NCI-H82 treated with DMSO at 0.1 percent for 48 hours (cell line): ENCODE data around the gene PRDX3.
"Not testable (repeated sequence)": the region's sequence is repeated elsewhere in the genome, so short reads cannot be mapped to it uniquely, and the experiment has no call there.

Source experiments
- DNase-seq: peaks from one replicate; lab custom pipeline; 2025; ENCODE audit not compliant: unreplicated experiment; lab: John Stamatoyannopoulos, UW

The PRDX3 gene

DNA sequence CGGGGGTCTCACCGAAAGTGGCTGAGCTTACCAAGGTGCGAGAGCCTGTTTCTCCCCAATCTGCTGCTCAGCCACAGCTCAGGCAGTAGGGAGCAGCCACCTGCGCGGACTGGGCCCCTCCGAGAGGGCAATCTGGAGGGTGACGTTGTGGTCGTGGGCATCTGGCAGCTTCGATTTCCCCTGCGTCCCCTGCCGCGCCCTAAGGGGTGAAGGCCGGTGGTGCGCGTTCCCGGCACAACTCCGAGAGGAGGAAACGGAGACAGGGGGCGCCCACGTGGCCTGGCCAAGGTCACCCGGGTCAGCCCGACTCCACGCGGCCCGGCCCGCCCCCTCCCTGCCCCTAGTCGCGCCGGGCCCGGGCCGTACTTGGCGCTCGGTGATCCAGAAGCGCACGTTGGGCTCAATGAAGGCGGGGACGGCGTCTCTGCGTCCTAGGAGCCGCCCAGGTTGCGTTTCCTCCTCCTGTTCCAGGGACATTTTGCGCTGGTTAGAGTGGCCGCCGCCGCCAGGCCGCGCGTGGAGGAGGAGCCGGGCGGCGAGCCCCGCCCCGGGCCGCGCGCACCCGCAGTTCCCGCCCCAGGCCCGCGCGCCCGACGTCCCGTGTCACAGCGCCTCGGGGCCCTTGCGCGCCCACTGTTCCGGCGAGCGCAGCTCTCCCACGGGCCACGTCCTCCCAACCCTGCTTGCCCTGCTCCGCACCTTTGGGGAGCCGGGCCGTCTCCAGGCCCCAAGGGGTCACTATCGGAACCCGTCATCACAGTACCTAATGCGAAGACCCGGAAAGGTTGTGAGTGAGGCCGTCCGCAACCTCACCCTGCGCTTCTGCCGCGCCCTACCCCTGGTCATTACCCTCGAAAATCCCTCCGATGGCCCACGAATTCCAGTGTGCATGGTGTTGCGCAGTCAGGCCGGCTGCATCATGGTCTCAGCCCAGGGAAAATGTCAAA lies 13.2 kb downstream of the PRDX3 start, which contains the start of gene SFXN4:
Gene SFXN4, minus strand, starts transcription at position 544 of the 947 bp plus-strand sequence. Its CDS starts 67 bp downstream, at position 477.
- no peak for DNase-seq

- DNase-seq: no peak
Measured at GRCh38 chr10:119162452-119163092, 16.0 kb downstream of the PRDX3 start.

GRCh38 chr10:119161680-119162451 lies 16.7 kb downstream of the PRDX3 start:
- no peak for DNase-seq

DNA sequence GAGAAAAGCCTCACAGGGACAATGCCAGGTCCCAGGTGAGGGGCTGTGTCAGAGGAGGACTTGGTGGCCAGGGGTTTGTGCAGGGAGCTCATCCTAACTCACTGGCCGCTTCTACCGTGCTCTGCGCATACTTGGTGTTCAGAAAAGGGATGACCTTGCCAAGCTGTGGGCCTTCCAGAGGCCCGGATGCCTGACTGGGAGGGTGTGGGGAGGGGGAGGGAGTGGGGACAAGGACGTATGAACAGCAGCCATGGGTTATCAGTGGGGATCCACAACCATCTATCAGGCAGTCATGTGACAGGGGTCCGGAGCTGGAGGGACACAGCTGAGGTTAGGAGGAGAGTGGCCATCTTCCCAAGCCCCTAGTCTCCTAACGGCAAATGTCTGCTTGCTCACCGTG lies 19.3 kb downstream of the PRDX3 start:
- DNase-seq: no peak

DNA sequence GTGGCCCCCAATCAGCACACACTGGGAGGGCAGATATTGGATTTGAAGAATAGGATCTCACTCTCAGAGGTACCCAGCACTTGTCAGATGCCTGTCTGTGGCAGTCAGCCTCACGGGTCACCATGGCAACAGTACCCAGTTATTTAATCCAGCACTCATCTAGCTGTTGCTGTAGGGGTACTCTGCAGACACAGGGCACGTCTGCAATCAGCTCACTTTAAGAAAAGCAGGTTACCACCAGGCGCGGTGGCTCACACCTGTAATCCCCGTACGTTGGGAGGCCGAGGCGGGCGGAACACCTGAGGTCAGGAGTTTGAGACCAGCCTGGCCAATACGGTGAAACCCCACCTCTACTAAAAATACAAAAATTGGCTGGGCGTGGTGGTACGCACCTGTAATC lies 25.0 kb downstream of the PRDX3 start:
- DNase-seq: no peak

- DNase-seq: no peak
Measured at GRCh38 chr10:119153041-119153440, 25.6 kb downstream of the PRDX3 start.

DNA sequence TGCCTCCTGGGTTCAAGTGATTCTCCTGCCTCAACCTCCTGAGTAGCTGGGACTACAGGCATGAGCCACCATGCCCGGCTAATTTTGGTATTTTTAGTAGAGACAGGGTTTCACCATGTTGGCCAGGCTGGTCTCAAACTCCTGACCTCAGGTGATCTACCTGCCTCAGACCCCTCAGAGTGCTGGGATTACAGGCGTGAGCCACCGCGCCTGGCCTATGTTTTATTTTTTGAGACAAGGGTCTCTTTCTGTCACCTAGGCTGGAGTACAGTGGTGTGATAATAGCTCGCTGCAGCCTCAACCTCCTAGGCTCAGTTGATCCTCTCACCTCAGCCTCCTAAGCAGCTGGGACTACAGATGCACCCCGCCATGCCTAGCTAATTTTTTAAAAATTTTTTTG lies 27.0 kb downstream of the PRDX3 start:
- DNase-seq: not testable (repeated sequence)

GRCh38 chr10:119149729-119150128 lies 28.9 kb downstream of the PRDX3 start:
- DNase-seq: no peak

- DNase-seq: no peak
Measured at GRCh38 chr10:119149157-119149556, 29.5 kb downstream of the PRDX3 start.

- no peak for DNase-seq
Measured at GRCh38 chr10:119143657-119144056, 35.0 kb downstream of the PRDX3 start.

GRCh38 chr10:119140603-119141245 lies 37.9 kb downstream of the PRDX3 start:
- DNase-seq: no peak

DNA sequence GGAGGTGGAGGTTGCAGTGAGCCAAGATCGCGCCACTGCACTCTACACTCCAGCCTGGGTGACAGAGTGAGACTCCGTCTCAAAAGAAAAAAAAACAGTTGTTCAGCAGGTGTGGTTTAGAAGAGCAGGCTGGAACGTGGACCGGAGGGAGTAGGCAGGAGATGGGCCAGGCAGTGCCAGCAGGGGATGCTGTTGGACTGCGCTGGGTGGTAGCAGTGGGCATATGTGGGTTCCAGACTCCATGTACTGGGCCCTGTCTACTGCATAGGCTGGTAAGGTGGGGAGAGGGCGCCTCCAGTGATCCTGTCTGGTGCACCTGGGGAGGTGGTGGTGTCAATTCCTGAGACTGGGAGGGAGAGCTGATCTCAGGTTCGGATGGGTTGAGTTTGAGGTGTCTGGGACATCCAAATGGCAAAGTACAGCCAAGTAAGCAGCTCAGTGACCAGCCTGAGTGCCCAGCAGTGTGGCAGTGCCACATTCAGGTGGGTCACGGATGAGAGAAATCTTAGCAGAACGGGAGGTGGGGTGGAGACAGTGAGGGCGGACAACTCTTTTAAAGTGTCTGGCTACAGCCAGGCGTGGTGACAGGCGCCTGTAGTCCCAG lies 39.0 kb downstream of the PRDX3 start:
- DNase-seq: no peak

GRCh38 chr10:119138346-119139306 lies 40.0 kb downstream of the PRDX3 start:
- no peak for DNase-seq

DNA sequence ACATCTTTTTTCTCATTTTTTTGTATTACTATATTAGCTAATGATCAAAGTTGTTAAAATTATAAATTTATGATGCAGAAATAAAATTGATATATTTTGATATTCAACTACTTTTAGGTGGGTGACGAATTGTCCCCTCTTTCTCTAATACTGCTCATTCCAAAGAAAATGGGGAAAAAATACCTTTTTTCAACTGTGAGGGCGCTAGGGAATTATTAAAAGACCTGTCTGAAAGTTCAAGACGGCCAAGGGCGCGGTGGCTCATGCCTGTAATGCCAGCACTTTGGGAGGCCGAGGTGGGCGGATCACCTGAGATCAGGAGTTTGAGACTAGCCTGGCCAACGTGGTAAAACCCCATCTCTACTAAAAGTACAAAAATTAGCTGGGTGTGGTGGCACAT lies 40.7 kb downstream of the PRDX3 start:
- DNase-seq: not testable (repeated sequence)

DNA sequence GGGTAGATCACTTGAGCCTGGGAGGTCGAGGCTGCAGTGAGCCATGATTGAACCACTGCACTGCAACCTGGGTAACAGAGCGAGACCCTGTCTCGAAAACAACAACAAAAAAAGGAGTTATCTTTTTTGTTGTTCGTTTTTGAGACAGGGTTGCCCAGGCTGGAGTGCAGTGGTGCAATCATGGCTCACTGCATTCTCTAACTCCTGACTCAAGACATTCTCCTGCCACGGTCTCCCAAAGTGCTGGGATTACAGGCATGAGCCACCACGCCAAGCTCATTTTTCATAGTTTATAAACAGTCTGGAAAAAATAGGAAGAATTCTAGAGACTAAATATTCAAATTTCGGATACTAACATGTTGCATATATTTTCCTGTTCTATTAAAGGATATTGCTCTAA lies 42.5 kb downstream of the PRDX3 start:
- no peak for DNase-seq

DNA sequence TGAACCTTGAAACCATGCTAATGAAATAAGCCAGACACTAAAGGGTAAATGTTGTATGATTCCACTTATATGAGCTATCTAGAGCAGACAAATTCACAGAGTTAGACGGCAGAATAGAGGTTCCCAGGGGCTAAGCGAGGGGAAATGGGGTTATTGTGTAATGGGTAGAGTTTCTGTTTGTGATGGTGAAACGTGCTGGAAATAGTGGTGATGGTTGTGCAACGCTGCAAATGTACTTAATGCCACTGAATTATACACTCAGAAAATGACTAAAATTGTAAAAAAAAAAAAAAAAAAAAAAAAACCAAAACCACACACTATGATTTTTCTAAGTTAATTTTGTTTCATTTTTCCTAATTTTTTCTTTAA lies 43.1 kb downstream of the PRDX3 start:
- DNase-seq: no peak

DNA sequence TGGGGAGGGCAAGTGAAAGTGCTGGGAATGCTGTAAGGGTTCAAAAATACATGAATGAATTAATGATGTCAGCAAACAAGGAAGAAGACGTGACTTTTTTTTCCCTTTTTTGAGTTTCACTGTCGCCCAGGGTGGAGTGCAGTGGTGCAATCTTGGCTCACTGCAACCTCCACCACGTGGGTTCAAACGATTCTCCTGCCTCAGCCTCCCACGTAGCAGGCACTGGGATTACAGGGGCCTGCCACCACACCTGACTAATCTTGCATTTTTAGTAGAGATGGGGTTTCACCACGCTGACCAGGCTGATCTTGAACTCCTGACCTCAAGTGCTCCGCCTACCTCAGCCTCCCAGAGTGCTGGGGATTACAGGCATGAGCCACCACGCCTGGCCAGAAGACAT lies 44.7 kb downstream of the PRDX3 start:
- DNase-seq: no peak

DNA sequence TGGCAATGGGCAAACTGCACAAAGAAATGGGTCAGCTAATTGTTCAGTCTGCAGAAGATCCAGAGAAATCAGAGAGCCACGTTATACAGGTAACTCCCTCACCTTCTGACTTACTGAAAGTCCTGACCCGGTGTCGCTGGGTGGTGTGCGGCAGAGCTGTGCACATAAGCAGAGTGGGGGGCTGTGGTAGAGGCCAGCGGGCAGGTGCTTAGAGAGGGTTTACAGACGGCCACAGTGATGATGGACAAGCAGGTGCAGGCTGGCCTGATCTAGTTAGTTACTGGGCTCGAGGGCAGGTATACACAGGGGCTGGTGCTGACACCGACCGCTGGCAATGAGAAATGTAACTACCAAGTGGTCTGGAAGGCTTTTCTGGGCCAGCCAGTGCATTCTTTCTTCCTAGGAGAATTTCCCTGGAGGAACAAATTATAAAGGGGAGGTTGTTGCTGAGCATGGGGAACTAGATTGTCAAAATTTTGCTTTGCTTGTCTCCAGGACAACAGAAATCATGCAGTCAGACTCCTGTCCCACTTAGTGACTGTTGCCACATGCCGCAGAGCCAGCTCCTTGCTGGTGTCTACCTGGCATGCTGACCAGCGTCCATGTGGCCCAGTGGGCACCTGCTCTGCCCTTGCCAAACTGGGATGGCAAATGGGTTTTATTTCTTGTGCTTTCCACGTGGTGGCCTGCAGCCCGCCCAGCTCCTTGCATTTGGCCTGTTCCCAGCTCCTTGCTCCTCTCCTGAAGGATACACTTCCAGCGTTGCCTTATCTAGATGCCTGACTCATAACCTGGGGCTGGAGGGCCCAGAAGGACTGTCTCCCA lies 45.9 kb downstream of the PRDX3 start:
- DNase-seq: no peak
